DND-41 (cell line): ENCODE data around the gene GATAD2B.

ENCODE experiments used
- ATAC-seq: fragments of 200-7000 bp; cut with Tn5 transposase; 3 replicates; pipeline ENCODE4 v1.9.1; 2021; ENCODE audit warnings: low read depth; ENCODE audit not compliant: insufficient read depth
- DNase-seq: peaks from one replicate; pipeline ENCODE4 v3.0.0-alpha.2; 2020
- H2AFZ ChIP-seq: 2 replicates; pipeline ENCODE4 v1.6.0; 2012; ENCODE audit warnings: low read depth, low read length
- H3K27ac ChIP-seq: 2 replicates; pipeline ENCODE4 v1.5.1; 2012; ENCODE audit warnings: low read length, inconsistent platforms
- H3K27me3 ChIP-seq: fragments of 200-600 bp; sonication (generic); 2 replicates; pipeline ENCODE4 v1.6.0; 2012; ENCODE audit warnings: low read length, mild to moderate bottlenecking, inconsistent platforms; ENCODE audit not compliant: insufficient read depth, poor library complexity
- H3K36me3 ChIP-seq: 2 replicates; pipeline ENCODE4 v1.5.1; 2012; ENCODE audit warnings: low read length, inconsistent platforms; ENCODE audit not compliant: insufficient read depth
- H3K4me1 ChIP-seq: 2 replicates; pipeline ENCODE4 v1.5.1; 2012; ENCODE audit warnings: mild to moderate bottlenecking, low read length; ENCODE audit not compliant: insufficient read depth
- H3K4me2 ChIP-seq: 2 replicates; pipeline ENCODE4 v1.6.0; 2012; ENCODE audit warnings: mild to moderate bottlenecking, moderate library complexity, low read length, inconsistent platforms; ENCODE audit not compliant: insufficient read depth
- H3K4me3 ChIP-seq, 2 experiments: fragments of 200-600 bp in 1 of 2; shearing (Covaris generic) in 1 of 2; 2 replicates each; pipeline ENCODE4 v1.5.1; 2012 to 2016; ENCODE audit warnings: inconsistent platforms in 2 of 2, low read length in 2 of 2, mild to moderate bottlenecking in 2 of 2, low read depth in 1 of 2, moderate library complexity in 1 of 2
- H3K79me2 ChIP-seq: 2 replicates; pipeline ENCODE4 v1.6.0; 2012; ENCODE audit warnings: low read length, inconsistent platforms; ENCODE audit not compliant: insufficient read depth
- H3K9ac ChIP-seq: 2 replicates; pipeline ENCODE4 v1.6.0; 2012; ENCODE audit warnings: low read depth, mild to moderate bottlenecking, inconsistent platforms, low read length, moderate library complexity
- H3K9me3 ChIP-seq: 2 replicates; pipeline ENCODE4 v1.5.1; 2012; ENCODE audit warnings: low read length, moderate library complexity, mild to moderate bottlenecking, inconsistent platforms; ENCODE audit not compliant: insufficient read depth, severe bottlenecking
- H4K20me1 ChIP-seq: 2 replicates; pipeline ENCODE4 v1.6.0; 2012; ENCODE audit warnings: low read length; ENCODE audit not compliant: insufficient read depth
- CTCF ChIP-seq: IDR thresholded peaks from 2 replicates; pipeline ENCODE4 v1.5.1; 2012; ENCODE audit warnings: borderline replicate concordance, low read length, moderate library complexity, mild to moderate bottlenecking; ENCODE audit not compliant: poor library complexity, severe bottlenecking; ENCODE audit errors: extremely low read depth
- EZH2 ChIP-seq: IDR thresholded peaks from 3 replicates; pipeline ENCODE4 v1.6.1; 2012; ENCODE audit warnings: borderline replicate concordance, low read depth, mild to moderate bottlenecking, moderate library complexity, low read length, inconsistent platforms; ENCODE audit not compliant: severe bottlenecking

Gene GATAD2B

GRCh38 chr1:153937331-153937730, 14.6 kb upstream of the GATAD2B start:
- H3K27ac ChIP-seq: no peak overlapping the region
- no peaks in the 10 kb centered on the region for H3K4me1 ChIP-seq
- ATAC-seq (no peak), DNase-seq (no peak)
- TF ChIP-seq CTCF (no peak), EZH2 (no peak)
- no peak overlapping the region for H3K4me2 ChIP-seq
- no peak overlapping the region for H3K4me3 ChIP-seq
- no peaks in the 10 kb centered on the region for H3K27me3 ChIP-seq
- H2AFZ ChIP-seq: no peak overlapping the region
- H3K9me3 ChIP-seq: no peaks in the 10 kb centered on the region
- H3K79me2 ChIP-seq: no peaks in the 10 kb centered on the region
- H3K9ac ChIP-seq: no peak overlapping the region
- peaks cover 7% of the 10 kb centered on the region; the same call in 1 of the 2 replicates for H4K20me1 ChIP-seq
- H3K36me3 ChIP-seq: peaks cover 89% of the 10 kb centered on the region

- no peaks in the 10 kb centered on the region for H3K9me3 ChIP-seq
- H3K27ac ChIP-seq: no peak overlapping the region
- H3K9ac ChIP-seq: no peak overlapping the region
- H3K79me2 ChIP-seq: no peaks in the 10 kb centered on the region
- H2AFZ ChIP-seq: no peak overlapping the region
- TF ChIP-seq EZH2 (no peak), CTCF (no peak)
- no peaks in the 10 kb centered on the region for H3K27me3 ChIP-seq
- no peak for DNase-seq
- no peaks in the 10 kb centered on the region for H3K4me1 ChIP-seq
- no peak for ATAC-seq
- peaks cover 4% of the 10 kb centered on the region; the same call in 1 of the 2 replicates for H4K20me1 ChIP-seq
- H3K4me3 ChIP-seq: no peak overlapping the region
- H3K36me3 ChIP-seq: peaks cover 84% of the 10 kb centered on the region
- no peak overlapping the region for H3K4me2 ChIP-seq
Measured at GRCh38 chr1:153936011-153936802, 13.4 kb upstream of the GATAD2B start.

GRCh38 chr1:153934746-153935145, 12.0 kb upstream of the GATAD2B start:
- Histone ChIP-seq H3K9me3 (no peaks in the 10 kb centered on the region), H3K4me2 (no peak overlapping the region), H2AFZ (no peak overlapping the region), H3K27me3 (no peaks in the 10 kb centered on the region), H3K79me2 (no peaks in the 10 kb centered on the region), H3K4me1 (no peaks in the 10 kb centered on the region), H3K27ac (no peak overlapping the region), H3K9ac (no peak overlapping the region), H3K36me3 (peaks cover 84% of the 10 kb centered on the region), H3K4me3 (no peak overlapping the region), H4K20me1 (no peaks in the 10 kb centered on the region)
- DNase-seq (no peak), ATAC-seq (no peak)
- TF ChIP-seq CTCF (no peak), EZH2 (no peak)
